Type B pancreatic cell (in vitro differentiated cells): Measurements from ENCODE around the gene CSTPP1. TPM values are rescaled to one million over a fixed set of nuclear protein-coding genes. Genes with fewer than 3 reads are reported as not detected.
"Not testable (repeated sequence)": the region's sequence is repeated elsewhere in the genome, so short reads cannot be mapped to it uniquely, and the experiment has no call there.

Experiments used
- DNase-seq: peaks from one replicate; pipeline ENCODE4 v3.0.0; 2021; ENCODE audit warnings: mixed read lengths; ENCODE audit not compliant: unreplicated experiment; ENCODE audit errors: extremely low spot score
- H3K27ac Mint-ChIP-seq: 2 replicates; pipeline ENCODE4 v1.8.0; 2021; ENCODE audit warnings: mild to moderate bottlenecking, mixed read lengths
- H3K27me3 Mint-ChIP-seq: 2 replicates; pipeline ENCODE4 v1.8.0; 2021; ENCODE audit warnings: mixed read lengths
- H3K36me3 Mint-ChIP-seq: 2 replicates; pipeline ENCODE4 v1.8.0; 2021; ENCODE audit warnings: mixed read lengths
- H3K4me1 Mint-ChIP-seq: one replicate; pipeline ENCODE4 v1.8.0; 2021; ENCODE audit warnings: mixed read lengths; ENCODE audit not compliant: unreplicated experiment
- H3K4me3 Mint-ChIP-seq: 2 replicates; pipeline ENCODE4 v1.8.0; 2021; ENCODE audit warnings: mild to moderate bottlenecking, mixed read lengths
- H3K9me3 Mint-ChIP-seq: 2 replicates; pipeline ENCODE4 v1.8.0; 2021; ENCODE audit warnings: mixed read lengths
- CTCF ChIP-seq: fragments of 200-600 bp; sonication (generic); conservative IDR thresholded peaks from 2 replicates; pipeline ENCODE4 v1.5.0; 2021; ENCODE audit warnings: antibody characterized with exemption, mild to moderate bottlenecking
- total RNA-seq: library from RNA; stranded (reverse); gene quantifications from 2 replicates; pipeline ENCODE4 v1.2.1, GENCODE V29; 2021; ENCODE audit warnings: low replicate concordance

CSTPP1 gene
- total RNA-seq, 1 donor from 2014 or later = 44.4 TPM

- Mint-ChIP-seq H3K4me1 (peaks cover 44% of the 10 kb centered on the region), H3K27ac (no peak overlapping the region), H3K4me3 (no peak overlapping the region), H3K27me3 (no peaks in the 10 kb centered on the region), H3K9me3 (no peaks in the 10 kb centered on the region), H3K36me3 (peaks cover 7% of the 10 kb centered on the region)
- no peak for DNase-seq
- no peak for TF ChIP-seq CTCF
Observed at GRCh38 chr11:47108214-47108613, 171.7 kb downstream of the CSTPP1 start.

DNA sequence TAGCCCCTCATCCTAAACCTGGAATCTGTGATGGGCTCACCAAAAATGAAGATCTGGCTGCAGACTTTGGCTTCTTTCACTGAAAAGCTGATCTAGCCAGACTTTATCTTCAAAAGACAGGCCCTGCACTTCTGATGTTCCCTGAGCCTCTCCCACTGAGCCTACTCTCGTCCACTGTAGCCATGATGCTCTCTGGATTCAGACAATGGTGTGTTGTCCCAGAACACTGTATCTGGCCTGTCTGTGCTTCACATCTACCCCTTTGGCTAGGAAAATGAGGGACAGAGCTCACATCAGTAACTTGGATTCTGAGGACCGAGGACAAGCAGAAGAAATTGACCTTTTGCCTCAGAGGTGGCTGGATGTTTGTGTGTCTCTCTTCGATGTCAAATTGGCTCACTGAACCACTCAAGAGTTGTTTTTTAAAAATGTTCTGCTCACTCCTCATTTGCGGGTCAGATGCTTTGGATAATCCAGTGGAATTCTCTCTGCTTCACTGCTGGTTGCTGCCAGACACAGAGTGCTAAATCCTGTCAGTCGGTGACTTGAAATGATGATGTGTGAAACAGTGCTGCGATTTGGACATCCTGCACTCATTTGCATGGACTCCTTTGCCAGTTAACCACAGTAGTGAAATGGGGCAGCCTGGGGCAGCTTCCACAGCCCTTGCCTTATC, 172.6 kb downstream of the CSTPP1 start:
- no peaks in the 10 kb centered on the region for H3K27me3 Mint-ChIP-seq
- no peak for TF ChIP-seq CTCF
- H3K9me3 Mint-ChIP-seq = no peaks in the 10 kb centered on the region
- peaks cover 7% of the 10 kb centered on the region for H3K36me3 Mint-ChIP-seq
- H3K4me3 Mint-ChIP-seq = no peak overlapping the region
- no peak for DNase-seq
- H3K4me1 Mint-ChIP-seq = peaks cover 41% of the 10 kb centered on the region
- no peak overlapping the region for H3K27ac Mint-ChIP-seq

DNA sequence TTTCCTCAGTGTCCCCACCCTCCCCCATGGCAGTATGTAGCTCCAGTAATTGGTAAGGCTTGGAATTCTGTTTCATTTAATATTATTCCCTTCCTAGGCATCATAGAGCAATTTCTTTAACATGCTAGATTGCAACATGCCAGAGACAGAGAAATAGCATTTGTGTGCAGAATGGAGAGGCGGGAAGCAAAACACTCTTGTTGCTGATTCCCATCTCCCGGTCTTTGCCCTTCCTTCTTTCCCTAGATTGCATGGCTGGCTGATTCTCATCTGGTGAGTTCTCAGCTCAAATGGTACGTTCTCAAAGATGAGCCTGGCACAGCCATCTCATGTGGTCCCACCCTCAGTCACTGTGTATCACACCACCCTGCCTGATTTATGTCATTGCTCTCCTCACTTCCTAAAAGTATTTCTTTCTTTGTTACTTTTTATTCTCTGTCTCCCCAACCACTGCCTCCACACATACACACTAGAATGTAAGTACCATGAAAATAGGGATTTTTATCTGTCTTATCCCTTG, 173.2 kb downstream of the CSTPP1 start:
- peaks cover 9% of the 10 kb centered on the region for H3K36me3 Mint-ChIP-seq
- no peak for TF ChIP-seq CTCF
- H3K4me3 Mint-ChIP-seq = no peak overlapping the region
- no peaks in the 10 kb centered on the region for H3K9me3 Mint-ChIP-seq
- H3K4me1 Mint-ChIP-seq = peaks cover 37% of the 10 kb centered on the region
- DNase-seq = no peak
- no peaks in the 10 kb centered on the region for H3K27me3 Mint-ChIP-seq
- H3K27ac Mint-ChIP-seq = no peak overlapping the region

DNA sequence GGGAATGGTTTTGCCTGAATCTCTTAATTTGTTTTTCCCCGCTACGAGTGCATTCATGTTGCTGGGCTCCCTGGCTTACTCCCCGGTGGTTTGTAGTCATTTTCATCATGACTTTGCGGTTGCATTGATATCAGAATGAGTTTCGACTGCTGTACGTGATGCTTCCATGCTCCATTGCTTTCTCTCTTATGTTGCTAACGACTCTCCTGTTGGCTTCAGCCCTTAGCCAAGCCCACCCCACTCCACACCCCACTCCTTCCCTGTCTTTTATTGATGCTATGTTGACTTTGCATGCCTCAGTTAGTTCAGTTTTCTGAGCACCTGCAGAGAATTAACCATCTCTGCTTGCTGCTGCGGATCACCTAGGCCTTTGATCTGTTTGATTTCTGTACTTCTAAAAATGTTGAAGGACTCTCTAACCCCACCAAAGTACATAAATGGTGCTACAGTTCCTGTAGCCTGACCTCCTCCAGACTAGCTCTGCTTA, 174.8 kb downstream of the CSTPP1 start:
- H3K27ac Mint-ChIP-seq = no peak overlapping the region

DNA sequence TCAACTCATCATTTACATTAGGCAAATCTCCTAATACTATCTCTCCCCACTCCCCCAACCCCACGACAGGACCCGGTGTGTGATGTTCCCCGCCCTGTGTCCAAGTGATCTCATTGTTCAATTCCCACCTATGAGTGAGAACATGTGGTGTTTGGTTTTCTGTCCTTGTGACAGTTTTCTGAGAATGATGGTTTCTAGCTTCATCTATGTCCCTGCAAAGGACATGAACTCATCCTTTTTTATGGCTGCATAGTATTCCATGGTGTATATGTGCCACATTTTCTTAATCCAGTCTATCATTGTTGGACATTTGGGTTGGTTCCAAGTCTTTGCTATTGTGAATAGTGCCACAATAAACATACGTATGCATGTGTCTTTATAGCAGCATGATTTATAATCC, 176.4 kb downstream of the CSTPP1 start:
- H3K27ac Mint-ChIP-seq, H3K27me3 Mint-ChIP-seq, H3K4me3 Mint-ChIP-seq, DNase-seq, H3K9me3 Mint-ChIP-seq: not testable (repeated sequence)
- Mint-ChIP-seq H3K36me3 (peaks cover 11% of the 10 kb centered on the region), H3K4me1 (peaks cover 23% of the 10 kb centered on the region)

More for the DNA sequence above, 174.8 kb downstream of the CSTPP1 start:
- Mint-ChIP-seq H3K9me3 (no peaks in the 10 kb centered on the region), H3K4me1 (peaks cover 33% of the 10 kb centered on the region), H3K27me3 (no peaks in the 10 kb centered on the region), H3K4me3 (no peak overlapping the region), H3K36me3 (peaks cover 11% of the 10 kb centered on the region)
- TF ChIP-seq CTCF = no peak
- DNase-seq = no peak

DNA sequence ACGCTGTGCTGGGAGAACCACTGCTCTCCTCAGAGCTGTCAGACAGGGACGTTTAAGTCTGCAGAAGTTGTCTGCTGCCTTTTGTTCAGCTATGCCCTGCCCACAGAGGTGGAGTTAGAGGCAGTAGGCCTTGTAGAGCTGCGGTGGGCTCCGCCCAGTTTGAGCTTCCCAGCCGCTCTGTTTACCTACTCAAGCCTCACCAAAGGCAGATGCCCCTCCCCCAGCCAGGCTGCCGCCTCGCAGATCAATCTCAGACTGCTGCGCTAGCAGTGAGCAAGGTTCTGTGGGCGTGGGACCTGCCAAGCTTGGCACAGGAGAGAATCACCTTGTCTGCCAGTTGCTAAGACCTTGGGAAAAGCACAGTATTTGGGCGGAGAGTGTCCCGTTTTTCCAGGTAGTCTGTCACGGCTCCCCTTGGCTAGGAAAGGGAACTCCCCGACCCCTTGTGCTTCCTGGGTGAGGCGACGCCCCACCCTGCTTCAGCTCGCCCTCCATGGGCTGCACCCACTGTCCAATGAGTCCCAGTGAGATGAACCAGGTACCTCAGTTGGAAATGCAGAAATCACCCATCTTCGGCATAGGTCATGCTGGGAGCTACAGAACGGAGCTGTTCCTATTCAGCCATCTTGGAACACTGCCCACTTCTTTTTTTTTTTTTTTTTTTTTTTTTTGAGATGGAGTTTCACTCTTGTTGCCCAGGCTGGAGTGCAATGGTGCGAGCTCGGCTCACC, 182.6 kb downstream of the CSTPP1 start:
- H3K4me3 Mint-ChIP-seq, DNase-seq, H3K27me3 Mint-ChIP-seq, H3K4me1 Mint-ChIP-seq, H3K36me3 Mint-ChIP-seq, H3K27ac Mint-ChIP-seq, H3K9me3 Mint-ChIP-seq: not testable (repeated sequence)
